DOHH2 (cell line): ENCODE data around the gene MEIOB.

Source experiments
- H3F3A ChIP-seq: fragments of 200-600 bp; sonication (generic), shearing (Covaris generic); 2 replicates; pipeline ENCODE4 v1.6.0; 2016; ENCODE audit warnings: antibody characterized with exemption, mild to moderate bottlenecking; ENCODE audit not compliant: control insufficient read depth, insufficient read depth
- H3K27ac ChIP-seq: fragments of 200-600 bp; sonication (generic); 2 replicates; pipeline ENCODE4 v1.5.1; 2014; ENCODE audit warnings: low read depth, mild to moderate bottlenecking, low read length, moderate library complexity
- H3K27me3 ChIP-seq: fragments of 200-600 bp; sonication (generic); 2 replicates; pipeline ENCODE4 v1.6.1; 2014; ENCODE audit warnings: mild to moderate bottlenecking, low read length, mixed read lengths; ENCODE audit not compliant: control insufficient read depth
- H3K36me3 ChIP-seq: fragments of 200-600 bp; sonication (generic); 2 replicates; pipeline ENCODE4 v1.6.1; 2014; ENCODE audit warnings: mild to moderate bottlenecking, low read length, moderate library complexity, mixed read lengths; ENCODE audit not compliant: control insufficient read depth
- H3K4me1 ChIP-seq: fragments of 200-600 bp; sonication (generic); 2 replicates; pipeline ENCODE4 v1.6.1; 2014; ENCODE audit warnings: mild to moderate bottlenecking, low read length, mixed read lengths; ENCODE audit not compliant: control insufficient read depth
- H3K4me2 ChIP-seq: fragments of 200-600 bp; sonication (generic); 2 replicates; pipeline ENCODE4 v1.6.0; 2014; ENCODE audit warnings: mild to moderate bottlenecking, low read length, moderate library complexity
- H3K4me3 ChIP-seq: fragments of 200-600 bp; sonication (generic); 2 replicates; pipeline ENCODE4 v1.5.1; 2014; ENCODE audit warnings: mild to moderate bottlenecking, low read length, mixed read lengths
- H3K79me2 ChIP-seq: fragments of 200-600 bp; sonication (generic); 2 replicates; pipeline ENCODE4 v1.6.1; 2014; ENCODE audit warnings: mild to moderate bottlenecking, low read length, mixed read lengths; ENCODE audit not compliant: control insufficient read depth
- H3K9me2 ChIP-seq: fragments of 200-600 bp; sonication (generic); replicated peaks from 2 replicates; pipeline ENCODE4 v1.6.1; 2014; ENCODE audit warnings: mild to moderate bottlenecking, low read length, mixed read lengths; ENCODE audit not compliant: control insufficient read depth
- H3K9me3 ChIP-seq: fragments of 200-600 bp; sonication (generic); 2 replicates; pipeline ENCODE4 v1.6.1; 2014; ENCODE audit warnings: antibody characterized with exemption, low read length, mixed read lengths; ENCODE audit not compliant: control insufficient read depth, insufficient read depth
- H4K20me1 ChIP-seq: fragments of 200-600 bp; sonication (generic); 2 replicates; pipeline ENCODE4 v1.6.0; 2014; ENCODE audit warnings: low read depth, mild to moderate bottlenecking, antibody characterized with exemption, low read length, moderate library complexity; ENCODE audit not compliant: control insufficient read depth, insufficient read depth
- CTCF ChIP-seq: fragments of 200-600 bp; sonication (generic); IDR thresholded peaks from one replicate; pipeline ENCODE4 v1.5.1; 2014; ENCODE audit warnings: antibody characterized with exemption, mild to moderate bottlenecking, low read depth, low read length; ENCODE audit not compliant: poor library complexity, severe bottlenecking
- EZH2phosphoT487 ChIP-seq: fragments of 200-600 bp; sonication (generic); IDR thresholded peaks from 2 replicates; pipeline ENCODE4 v1.6.1; 2017; ENCODE audit warnings: borderline replicate concordance, mild to moderate bottlenecking, antibody characterized with exemption, low read length, moderate library complexity, mixed read lengths

Gene MEIOB

GRCh38 chr16:1863681-1864460 lies 8.1 kb downstream of the MEIOB start:
- no peaks in the 10 kb centered on the region for H3K9me2 ChIP-seq
- TF ChIP-seq EZH2phosphoT487 (no peak), CTCF (peak; percentile 30)
- H3K4me1 ChIP-seq: no peaks in the 10 kb centered on the region
- no peaks in the 10 kb centered on the region for H3K9me3 ChIP-seq
- H3K27ac ChIP-seq: no peak overlapping the region
- no peak overlapping the region for H3K4me2 ChIP-seq
- H3K36me3 ChIP-seq: no peaks in the 10 kb centered on the region
- H3F3A ChIP-seq: no peaks in the 10 kb centered on the region
- no peaks in the 10 kb centered on the region for H4K20me1 ChIP-seq
- H3K4me3 ChIP-seq: no peak overlapping the region
- peaks cover 39% of the 10 kb centered on the region for H3K27me3 ChIP-seq
- H3K79me2 ChIP-seq: no peaks in the 10 kb centered on the region

- peaks cover 54% of the 10 kb centered on the region for H3K27me3 ChIP-seq
- H3K4me1 ChIP-seq: no peaks in the 10 kb centered on the region
- H4K20me1 ChIP-seq: no peaks in the 10 kb centered on the region
- no peak overlapping the region for H3K4me3 ChIP-seq
- no peak overlapping the region for H3K27ac ChIP-seq
- no peaks in the 10 kb centered on the region for H3K79me2 ChIP-seq
- H3K36me3 ChIP-seq: no peaks in the 10 kb centered on the region
- no peaks in the 10 kb centered on the region for H3K9me3 ChIP-seq
- no peak for TF ChIP-seq EZH2phosphoT487
- no peak for TF ChIP-seq CTCF
- H3F3A ChIP-seq: no peaks in the 10 kb centered on the region
- H3K4me2 ChIP-seq: no peak overlapping the region
- H3K9me2 ChIP-seq: no peaks in the 10 kb centered on the region
These were observed 9.6 kb downstream of the MEIOB start for GRCh38 chr16:1862394-1862793.

GRCh38 chr16:1861730-1862129 lies 10.2 kb downstream of the MEIOB start:
- Histone ChIP-seq H3K4me2 (no peak overlapping the region), H3K9me2 (no peaks in the 10 kb centered on the region), H3K27ac (no peak overlapping the region), H3K27me3 (peaks cover 60% of the 10 kb centered on the region), H3F3A (no peaks in the 10 kb centered on the region), H3K4me1 (no peaks in the 10 kb centered on the region), H3K36me3 (no peaks in the 10 kb centered on the region), H4K20me1 (no peaks in the 10 kb centered on the region), H3K9me3 (no peaks in the 10 kb centered on the region), H3K4me3 (no peak overlapping the region), H3K79me2 (no peaks in the 10 kb centered on the region)
- TF ChIP-seq CTCF: no peak
- TF ChIP-seq EZH2phosphoT487: no peak
